Measurements from ENCODE around the gene KRT32. TPM values are rescaled to one million over a fixed set of nuclear protein-coding genes. Genes with fewer than 3 reads are reported as not detected.

Gene KRT32
- total RNA-seq, 1 experiment from 2014 or later, result 0.72 TPM

GRCh38 chr17:41481036-41481435, 13.8 kb upstream of the KRT32 start, which contains the start of gene KRT35:
Gene KRT35 (minus strand): TSS chr17:41481151. CDS start chr17:41481097, 54 bp downstream.
- Histone ChIP-seq H3K27ac (ENCODE audit: low read length) (no peak within 1 kb of the TSS; the same call in 1 of the 2 replicates), H3K9me3 (ENCODE audit: control insufficient read depth, insufficient read depth, low read depth, low read length) (no peaks in the 10 kb centered on the region), H3K27me3 (ENCODE audit: control insufficient read depth, insufficient read depth, low read length) (no peaks in the 10 kb centered on the region), H3K4me1 (ENCODE audit: control insufficient read depth, insufficient read depth, low read length) (peaks cover 15% of the 10 kb centered on the region), H3K4me3 (ENCODE audit: low read depth in 2 of 2, low read length in 2 of 2) (no peak within 1 kb of the TSS), H3K36me3 (ENCODE audit: control insufficient read depth, insufficient read depth, low read length) (no peaks in the 10 kb centered on the region)
- intact Hi-C loops (cut with micrococcal nuclease; ENCODE audit: unreplicated experiment) (loop anchor here (5.0 kb wide), 1 partner anchor 379 kb away; the partner anchor contains the start of gene KRTAP4-16), in situ Hi-C loops (cut with HindIII; ENCODE audit: low pct_unique_long_range_greater_than_20kb, low sequenced_read_pairs) (no loop called here)
- BruUV-seq (replicated peaks), result no TSS peak
- no peak for DNase-seq (ENCODE audit: low read depth, low spot score)
- CTCF ChIA-PET, result no interaction called here
- POLR2A ChIA-PET, result no interaction called here
- TF ChIP-seq POLR2AphosphoS5 (IDR thresholded peaks at IDR 0.05; ENCODE audit: low read depth, low read length), result no peak
- TF ChIP-seq REST (IDR thresholded peaks at IDR 0.05; ENCODE audit: insufficient read depth in 1 of 2, low read depth in 2 of 2, low read length in 1 of 2), result no peak
- TF ChIP-seq CTCF (IDR thresholded peaks at IDR 0.05), result no peak
- no peak for TF ChIP-seq SIN3A (IDR thresholded peaks at IDR 0.05; ENCODE audit: borderline replicate concordance, insufficient read depth, low read depth, low read length)
- no peak for TF ChIP-seq TCF7L2 (IDR thresholded peaks at IDR 0.05; ENCODE audit: low read depth, low read length)
- ATAC-seq, result no peak

GRCh38 chr17:41480581-41480980, 13.4 kb upstream of the KRT32 start:
- no peak overlapping the region for H3K4me3 ChIP-seq (ENCODE audit: low read depth in 2 of 2, low read length in 2 of 2)
- in situ Hi-C loops (cut with HindIII; ENCODE audit: low pct_unique_long_range_greater_than_20kb, low sequenced_read_pairs) (no loop called here), intact Hi-C loops (cut with micrococcal nuclease; ENCODE audit: unreplicated experiment) (loop anchor here (5.0 kb wide), 1 partner anchor 378 kb away; the partner anchor contains the start of gene KRTAP4-16)
- no peak for ATAC-seq
- no peaks in the 10 kb centered on the region for H3K36me3 ChIP-seq (ENCODE audit: control insufficient read depth, insufficient read depth, low read length)
- H3K4me1 ChIP-seq (ENCODE audit: control insufficient read depth, insufficient read depth, low read length), result peaks cover 13% of the 10 kb centered on the region; the same call in 1 of the 2 replicates
- H3K9me3 ChIP-seq (ENCODE audit: control insufficient read depth, insufficient read depth, low read depth, low read length), result no peaks in the 10 kb centered on the region
- BruUV-seq (replicated peaks), result no TSS peak
- DNase-seq (ENCODE audit: low read depth, low spot score), result no peak
- no peaks in the 10 kb centered on the region for H3K27me3 ChIP-seq (ENCODE audit: control insufficient read depth, insufficient read depth, low read length)
- ChIA-PET POLR2A (no interaction called here), CTCF (interaction anchor here (0.5 kb wide), 1 partner anchor 151 kb away, joined by 3 read pairs; no protein-coding TSS in a partner anchor)
- H3K27ac ChIP-seq (ENCODE audit: low read length), result no peak overlapping the region
- TF ChIP-seq TCF7L2 (IDR thresholded peaks at IDR 0.05; ENCODE audit: low read depth, low read length), result no peak

GRCh38 chr17:41480136-41480535, 12.9 kb upstream of the KRT32 start:
- CTCF ChIA-PET, result interaction anchor here (0.5 kb wide), 1 partner anchor 150 kb away, joined by 3 read pairs; no protein-coding TSS in a partner anchor
- peaks cover 13% of the 10 kb centered on the region; the same call in 1 of the 2 replicates for H3K4me1 ChIP-seq (ENCODE audit: control insufficient read depth, insufficient read depth, low read length)
- DNase-seq (ENCODE audit: low read depth, low spot score) (no peak), ATAC-seq (no peak)
- POLR2A ChIA-PET, result no interaction called here
- no peak overlapping the region for H3K27ac ChIP-seq (ENCODE audit: low read length)
- no peak for TF ChIP-seq POLR2AphosphoS5 (IDR thresholded peaks at IDR 0.05; ENCODE audit: low read depth, low read length)
- TF ChIP-seq REST (IDR thresholded peaks at IDR 0.05; ENCODE audit: insufficient read depth in 1 of 2, low read depth in 2 of 2, low read length in 1 of 2), result no peak
- TF ChIP-seq SIN3A (IDR thresholded peaks at IDR 0.05; ENCODE audit: borderline replicate concordance, insufficient read depth, low read depth, low read length), result no peak
- TF ChIP-seq TCF7L2 (IDR thresholded peaks at IDR 0.05; ENCODE audit: low read depth, low read length), result no peak
- no peak for TF ChIP-seq CTCF (IDR thresholded peaks at IDR 0.05)
- no peaks in the 10 kb centered on the region for H3K36me3 ChIP-seq (ENCODE audit: control insufficient read depth, insufficient read depth, low read length)
- no peak overlapping the region for H3K4me3 ChIP-seq (ENCODE audit: low read depth in 2 of 2, low read length in 2 of 2)
- intact Hi-C loops (cut with micrococcal nuclease; ENCODE audit: unreplicated experiment) (loop anchor here (5.0 kb wide), 1 partner anchor 378 kb away; the partner anchor contains the start of gene KRTAP4-16), in situ Hi-C loops (cut with HindIII; ENCODE audit: low pct_unique_long_range_greater_than_20kb, low sequenced_read_pairs) (no loop called here)
- no peaks in the 10 kb centered on the region for H3K9me3 ChIP-seq (ENCODE audit: control insufficient read depth, insufficient read depth, low read depth, low read length)
- BruUV-seq (replicated peaks), result no TSS peak
- no peaks in the 10 kb centered on the region for H3K27me3 ChIP-seq (ENCODE audit: control insufficient read depth, insufficient read depth, low read length)

All from Panc1 (cell line).